GM12892 (cell line): Measurements from ENCODE around the gene TMEM208.

Source experiments
- POLR2A ChIP-seq: IDR thresholded peaks from 2 replicates; pipeline ENCODE4 v1.6.1; 2011; ENCODE audit warnings: low read depth, low read length, control low read depth
- POLR2AphosphoS5 ChIP-seq: IDR thresholded peaks from 2 replicates; pipeline ENCODE4 v1.6.1; 2011; ENCODE audit warnings: low read depth, low read length, control low read depth

DNA sequence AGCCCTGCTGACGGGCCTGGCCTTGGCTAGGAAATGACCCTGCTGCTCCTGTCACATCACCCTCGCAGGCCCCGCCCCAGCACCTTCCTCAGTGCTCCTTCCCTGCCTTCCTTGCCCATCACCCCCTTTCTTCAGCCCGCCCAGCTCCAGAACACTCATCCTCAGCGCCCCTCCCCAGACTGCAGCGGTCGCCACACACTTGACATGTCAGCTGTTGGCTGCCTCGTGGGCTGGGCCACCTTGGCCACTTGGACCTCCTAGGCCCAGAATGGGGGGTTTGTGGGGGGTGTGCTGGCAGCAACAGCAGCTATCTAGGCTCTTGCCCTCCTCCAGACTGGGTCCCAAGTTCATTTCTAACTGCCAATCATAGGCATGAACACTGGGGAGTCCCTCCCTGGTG is 17.4 kb upstream of the TMEM208 start:
- TF ChIP-seq POLR2A: no peak
- TF ChIP-seq POLR2AphosphoS5: no peak
